GM10847 (cell line): Measurements from ENCODE around the gene LAMB4.

Source experiments
- POLR2A ChIP-seq: IDR thresholded peaks from 2 replicates; pipeline ENCODE4 v1.6.1; 2011; ENCODE audit not compliant: insufficient read length; ENCODE audit errors: extremely low read depth

The LAMB4 gene

DNA sequence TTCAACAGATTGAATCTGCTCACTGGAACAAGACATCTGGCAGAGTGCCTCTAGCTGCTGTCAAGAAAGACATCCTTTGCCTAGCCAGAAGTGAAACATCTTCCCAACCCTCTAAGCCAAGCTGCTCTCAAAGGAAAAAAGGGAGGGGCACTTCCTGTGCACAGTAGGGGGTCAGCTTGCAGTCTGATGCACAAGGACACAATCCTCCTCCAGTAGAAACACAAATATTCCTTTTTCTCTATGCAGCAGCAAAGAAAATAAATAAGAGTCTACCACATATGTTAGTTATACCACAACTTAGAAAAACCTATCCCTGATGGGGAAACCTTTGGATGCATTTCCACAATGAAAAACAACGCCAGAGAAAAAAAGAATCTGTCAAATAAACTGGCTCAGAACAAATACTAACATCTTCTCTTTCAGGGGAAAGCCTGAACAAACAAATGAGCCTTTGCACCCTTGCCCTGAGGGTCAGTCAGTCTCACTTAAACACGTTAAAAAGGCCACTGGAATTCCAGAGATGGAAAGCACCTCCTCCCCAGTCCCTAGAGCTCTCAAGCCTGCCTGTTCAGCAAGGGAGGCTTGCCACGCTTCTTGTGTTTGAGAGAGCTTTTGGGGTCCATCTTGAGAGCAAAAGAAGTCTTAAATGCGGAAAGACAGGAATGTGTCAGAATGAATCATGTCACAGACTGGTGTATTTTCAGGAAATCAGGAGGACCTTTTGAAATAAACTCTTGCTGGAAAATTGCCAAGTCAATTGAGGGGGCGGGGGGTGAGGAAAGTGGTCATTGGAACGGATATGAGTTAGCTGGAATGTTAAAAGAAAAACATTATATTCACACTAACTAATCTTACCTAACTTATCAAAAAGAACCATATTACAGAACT is 134.7 kb downstream of the LAMB4 start:
- no peak for TF ChIP-seq POLR2A

DNA sequence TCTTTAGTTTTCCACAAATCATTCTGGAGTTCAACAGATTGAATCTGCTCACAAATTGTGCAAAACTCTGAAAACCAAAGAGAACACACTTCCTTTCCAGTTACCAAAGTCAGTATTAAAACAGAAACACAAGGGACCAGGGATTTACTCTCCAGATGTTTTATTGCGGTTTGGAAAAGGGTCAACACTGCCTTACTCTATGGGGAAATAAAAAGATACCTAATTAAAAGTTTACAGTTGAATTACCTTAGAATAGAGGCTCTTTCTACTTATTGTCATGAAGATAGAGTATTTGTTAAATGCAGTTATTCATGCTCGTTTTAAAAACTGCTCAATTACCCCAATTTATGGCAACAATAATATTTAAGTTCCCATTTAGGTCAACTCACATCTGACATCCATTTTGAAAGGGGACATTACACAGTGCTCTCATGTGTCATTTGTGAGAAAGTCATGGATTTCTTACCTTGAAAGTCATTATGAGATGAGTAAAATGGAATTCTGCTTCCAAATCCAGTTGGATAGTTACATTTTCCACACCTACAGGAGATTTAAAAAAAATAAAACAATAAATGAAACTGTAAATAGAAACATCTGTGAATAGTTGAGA is 135.6 kb downstream of the LAMB4 start:
- TF ChIP-seq POLR2A: no peak

DNA sequence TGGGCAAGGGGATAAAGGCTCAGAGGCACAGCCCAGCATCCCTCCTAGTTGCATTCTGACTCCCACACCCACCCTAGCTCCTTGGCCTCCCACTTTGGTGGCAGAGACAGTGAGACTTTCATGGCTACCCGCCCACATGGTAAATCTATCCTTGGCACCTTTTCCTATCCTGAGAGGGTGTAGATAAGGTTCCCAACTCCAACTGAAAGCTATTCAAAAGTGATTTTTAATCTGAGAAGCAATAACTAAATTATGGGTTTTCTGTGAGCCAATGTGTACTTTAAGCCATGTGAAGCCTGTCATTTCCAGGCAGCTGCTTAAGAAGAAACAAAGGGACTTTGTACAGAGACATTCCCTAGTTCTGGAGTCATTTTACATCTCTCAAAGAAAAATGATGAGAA is 136.3 kb downstream of the LAMB4 start:
- TF ChIP-seq POLR2A: no peak

DNA sequence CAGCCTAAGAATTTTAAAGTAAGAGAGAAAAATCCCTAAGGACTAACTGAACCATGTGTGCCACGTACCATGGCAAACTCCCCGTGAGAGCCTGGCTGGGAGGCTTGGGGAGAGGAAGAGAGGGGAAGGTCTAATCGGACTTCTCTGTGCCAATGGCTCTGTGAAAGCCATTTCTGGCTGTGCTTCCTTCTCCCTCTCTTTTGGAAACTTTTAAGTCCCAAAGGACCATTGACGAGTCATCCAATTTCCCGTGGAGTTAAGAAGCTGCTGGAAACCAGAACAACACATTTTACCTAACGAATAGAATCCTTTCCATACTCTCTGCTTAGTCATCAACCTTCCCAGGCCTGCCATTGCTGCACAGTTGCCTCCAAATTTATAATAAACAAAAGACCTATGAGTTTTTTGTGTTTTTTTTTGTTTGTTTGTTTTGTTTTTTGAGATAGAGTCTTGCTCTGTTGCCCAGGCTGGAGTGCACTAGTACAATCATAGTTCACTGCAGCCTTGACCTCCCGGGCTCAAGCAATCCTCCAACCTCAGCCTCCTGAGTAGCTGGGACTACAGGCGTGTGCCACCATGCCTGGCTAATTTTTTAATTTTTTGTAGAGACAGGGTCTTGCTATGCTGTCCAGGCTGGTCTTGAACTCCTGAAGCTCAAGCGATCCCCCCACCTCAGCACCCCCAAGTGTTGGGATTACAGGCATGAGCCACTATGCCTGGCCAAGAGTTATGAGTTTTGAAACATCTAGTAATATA is 140.4 kb downstream of the LAMB4 start:
- no peak for TF ChIP-seq POLR2A

DNA sequence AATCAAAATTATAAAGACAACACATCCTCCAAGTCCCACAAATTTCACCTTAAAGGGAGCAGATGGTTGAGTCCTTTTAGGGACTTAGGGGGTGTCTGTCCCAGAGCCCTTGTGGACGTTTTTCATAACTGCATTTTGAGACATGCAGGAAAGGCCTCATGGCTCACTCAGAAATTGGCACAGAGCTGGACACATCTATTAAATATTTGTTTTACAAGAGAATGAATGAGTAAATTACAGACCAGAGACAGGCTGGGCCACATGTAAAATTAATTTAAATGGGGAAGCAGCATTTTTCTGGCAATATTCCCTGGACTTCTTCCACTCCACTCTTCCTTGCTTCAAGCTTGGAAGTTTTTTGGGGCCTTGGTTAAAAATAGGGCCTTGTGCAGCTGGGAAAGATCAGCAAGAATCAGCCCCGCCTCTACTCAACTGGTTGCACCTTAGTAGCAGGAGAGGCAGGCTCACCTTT is 147.2 kb downstream of the LAMB4 start:
- TF ChIP-seq POLR2A: no peak

DNA sequence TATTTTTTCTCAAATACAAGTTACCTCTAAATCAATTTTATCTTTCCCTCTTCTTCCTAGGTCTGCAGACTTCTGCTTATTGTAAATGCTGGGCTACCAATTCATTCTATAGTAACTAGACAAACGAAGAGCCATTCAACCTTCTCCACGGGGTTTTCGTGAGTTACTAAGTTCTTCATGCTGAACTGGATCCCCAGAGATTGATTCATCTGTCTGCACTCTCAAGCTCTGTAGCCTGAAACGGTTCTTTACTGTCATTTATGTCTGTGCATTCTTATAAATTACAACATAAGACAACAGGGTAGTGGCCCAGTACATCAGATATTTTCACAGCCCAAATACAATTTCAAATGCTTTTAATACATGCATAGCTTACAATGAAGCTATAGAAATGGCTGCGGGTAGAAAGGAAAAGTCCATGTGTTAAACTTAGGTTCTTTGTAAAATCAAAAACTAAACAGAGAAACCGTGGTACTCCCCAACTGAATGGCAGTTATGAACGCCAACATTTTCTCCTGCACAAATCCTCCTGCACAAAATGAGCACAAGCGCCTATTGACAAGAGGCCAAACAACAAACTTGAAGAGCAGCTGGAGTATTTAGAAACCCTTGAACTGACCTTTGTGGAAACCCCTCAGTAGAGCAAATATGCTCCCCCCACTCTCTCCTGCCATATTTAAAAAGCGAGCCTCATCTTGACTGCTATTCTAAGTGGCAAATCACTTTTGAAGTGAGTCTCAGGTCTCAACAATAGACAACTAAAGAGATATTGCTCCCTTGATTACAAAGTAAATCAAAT is 147.9 kb downstream of the LAMB4 start:
- TF ChIP-seq POLR2A: no peak

- TF ChIP-seq POLR2A: no peak
Observed at GRCh38 chr7:107981466-107981865, 148.7 kb downstream of the LAMB4 start.

GRCh38 chr7:107980671-107981190 is 149.4 kb downstream of the LAMB4 start:
- no peak for TF ChIP-seq POLR2A

- no peak for TF ChIP-seq POLR2A
Observed at GRCh38 chr7:107980171-107980570, 150.0 kb downstream of the LAMB4 start.

DNA sequence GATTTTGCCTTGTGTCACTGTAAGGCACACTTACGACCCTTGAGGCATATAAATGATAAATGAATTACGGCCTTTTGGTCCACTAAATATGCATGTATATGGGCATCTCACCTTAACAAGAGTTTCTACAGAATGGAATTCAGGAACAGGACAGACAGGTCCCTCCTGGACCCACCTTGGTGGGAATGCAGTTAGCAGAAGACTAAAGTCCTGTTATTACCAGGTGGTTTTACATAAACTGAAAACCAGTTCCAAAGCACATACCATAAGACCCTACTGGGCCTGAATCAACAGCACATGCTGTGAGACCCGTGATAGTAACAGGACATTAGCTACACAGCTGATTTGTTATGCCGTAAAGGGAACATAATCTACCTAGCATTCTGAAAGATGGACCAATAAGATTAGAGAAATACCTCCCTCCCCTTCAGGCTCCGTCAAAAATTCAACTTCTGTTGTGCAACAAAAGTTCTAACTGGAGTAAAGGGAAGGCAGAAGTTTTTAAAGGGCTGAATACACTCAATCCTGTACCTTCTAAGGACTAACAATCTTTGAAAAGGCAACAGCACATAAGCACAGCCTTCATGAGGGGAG is 151.2 kb downstream of the LAMB4 start:
- no peak for TF ChIP-seq POLR2A

DNA sequence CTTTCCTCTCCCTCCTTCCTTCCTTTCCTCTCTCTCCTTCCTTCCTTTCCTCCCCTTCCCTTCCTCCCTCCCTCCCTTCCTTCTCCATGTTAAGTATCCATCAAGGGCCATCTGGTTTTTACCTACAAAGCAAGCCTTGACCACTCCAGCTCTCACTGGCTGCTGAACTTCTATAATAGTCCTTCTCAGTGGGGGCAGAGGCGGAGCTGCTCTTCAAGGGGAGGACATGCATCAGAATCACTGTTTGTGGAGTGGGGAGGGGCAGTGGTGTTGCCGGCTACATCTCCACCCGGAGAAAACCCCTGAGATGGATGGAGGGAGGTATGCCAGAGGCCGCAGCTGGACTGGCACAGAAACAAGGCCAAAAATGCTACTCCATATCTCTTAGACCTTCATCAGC is 153.1 kb downstream of the LAMB4 start:
- no peak for TF ChIP-seq POLR2A

DNA sequence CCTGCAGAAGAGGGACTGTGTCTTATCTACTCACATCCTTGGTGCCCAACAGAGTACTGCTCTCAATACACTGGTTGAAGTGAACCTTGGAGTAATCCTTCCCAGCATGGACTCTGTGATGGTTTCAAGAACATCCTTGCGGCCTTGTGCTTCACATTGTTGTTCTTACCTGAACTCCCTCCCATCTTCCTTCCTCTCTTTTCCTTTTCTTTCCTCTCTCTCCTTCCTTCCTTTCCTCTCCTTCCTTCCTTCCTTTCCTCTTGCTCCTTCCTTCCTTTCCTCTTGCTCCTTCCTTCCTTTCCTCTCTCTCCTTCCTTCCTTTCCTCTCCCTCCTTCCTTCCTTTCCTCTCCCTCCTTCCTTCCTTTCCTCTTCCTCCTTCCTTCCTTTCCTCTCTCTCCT is 153.5 kb downstream of the LAMB4 start:
- TF ChIP-seq POLR2A: no peak

DNA sequence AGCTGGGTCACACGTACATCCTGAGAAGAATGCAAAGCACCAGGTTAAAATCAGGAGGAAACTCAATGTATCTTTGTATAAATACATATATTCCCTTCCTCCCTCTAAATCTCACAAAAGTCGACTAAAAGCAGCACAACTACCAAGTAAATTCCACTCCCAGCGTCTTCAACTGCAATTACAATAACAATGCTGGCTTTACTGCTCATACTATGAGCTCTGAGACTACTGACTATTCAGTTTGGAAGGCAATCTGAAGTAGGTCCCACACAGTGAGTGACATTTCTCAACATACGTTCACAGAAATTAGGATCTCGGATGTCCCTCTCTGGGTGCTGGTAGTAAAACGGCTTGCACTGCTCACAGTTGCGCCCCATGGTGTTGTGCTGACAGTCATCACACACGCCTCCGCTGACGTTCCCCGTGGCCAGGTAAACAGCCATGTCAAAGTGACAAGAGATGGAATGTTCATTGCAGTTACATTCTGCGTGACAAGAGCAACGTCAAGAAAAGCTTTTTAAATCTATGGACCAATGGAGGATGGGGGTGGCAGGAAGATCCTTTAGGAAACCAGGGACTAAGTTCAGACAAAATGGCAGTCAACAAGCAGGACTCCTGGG is 154.7 kb downstream of the LAMB4 start:
- no peak for TF ChIP-seq POLR2A

- no peak for TF ChIP-seq POLR2A
Observed at GRCh38 chr7:107973861-107974260, 156.3 kb downstream of the LAMB4 start.
